ENCODE data around the gene MMP15. TPM values are rescaled to one million over a fixed set of nuclear protein-coding genes. Genes with fewer than 3 reads are reported as not detected.
A peak's percentile ranks its signal among the peaks of the same experiment; 100 is the strongest.
"Not testable (repeated sequence)": the region's sequence is repeated elsewhere in the genome, so short reads cannot be mapped to it uniquely, and the experiment has no call there.

Gene MMP15
- total and polyA plus RNA-seq, 2 of the 13 experiments (the other 11 are each of a cell fraction or from before 2014, with no cell fraction given) = 35.2 to 44.9 TPM

GRCh38 chr16:58077796-58078195, 52.2 kb downstream of the MMP15 start:
- H4K20me1 ChIP-seq (ENCODE audit: insufficient read depth, low read length) = no peaks in the 10 kb centered on the region
- H3K4me2 ChIP-seq (ENCODE audit: low read depth, low read length) = no peak overlapping the region
- no peak for ATAC-seq
- FAIRE-seq = no peak
- TF ChIP-seq ZNF12 (CRISPR knock-in tag; IDR thresholded peaks at IDR 0.05) (peak; percentile 84), ZBTB21 (CRISPR knock-in tag; IDR thresholded peaks at IDR 0.05) (0 out of 2 replicates have a peak, but pooled peaks have one; percentile 24), KMT2B (CRISPR knock-in tag; IDR thresholded peaks at IDR 0.05) (no peak), MTF2 (CRISPR knock-in tag; IDR thresholded peaks at IDR 0.05; ENCODE audit: borderline replicate concordance) (no peak)
- no peak overlapping the region for H3K27ac ChIP-seq (ENCODE audit: extremely low read length, insufficient read depth, low read length)
- no peak overlapping the region for H3K4me3 ChIP-seq (replicated peaks in 1 of 3; ENCODE audit: insufficient read depth in 1 of 3, low read depth in 2 of 3, low read length in 3 of 3)
- peaks cover 5% of the 10 kb centered on the region; the same call in 1 of the 2 replicates for H3K9me3 ChIP-seq (ENCODE audit: low read length)
- ChIA-PET POLR2A (no interaction called here), CTCF (ENCODE audit: low intra/inter-chr PET ratio, low total read pairs) (no interaction called here)
- H3K9ac ChIP-seq (ENCODE audit: insufficient read depth, low read depth, low read length) = no peak overlapping the region
- no TSS peak for BruUV-seq (replicated peaks)
- intact Hi-C loops (cut with micrococcal nuclease; ENCODE audit: unreplicated experiment) = no loop called here
- DNase-seq (ENCODE audit: low spot score) = no peak
- no peaks in the 10 kb centered on the region for H3K79me2 ChIP-seq (ENCODE audit: insufficient read depth, low read length)
- no peaks in the 10 kb centered on the region for H3K27me3 ChIP-seq (ENCODE audit: control insufficient read depth in 1 of 2, insufficient read depth in 2 of 2, low read length in 2 of 2)
- 13% methylated on average over 8 of the region's 8 CpGs for WGBS (ENCODE audit: low lambda C conversion rate)
- in situ Hi-C loops (cut with HindIII; ENCODE audit: extremely low pct_ligation_motif_present, low pct_unique_long_range_greater_than_20kb) = no loop called here
- H3K36me3 ChIP-seq (replicated peaks in 1 of 2; ENCODE audit: control insufficient read depth in 1 of 2, insufficient read depth in 2 of 2, low read length in 2 of 2) = no peaks in the 10 kb centered on the region
- H3K4me1 ChIP-seq (ENCODE audit: insufficient read depth, low read length) = no peaks in the 10 kb centered on the region
- H2AFZ ChIP-seq (ENCODE audit: low read length) = no peak overlapping the region

GRCh38 chr16:58080657-58081056, 55.1 kb downstream of the MMP15 start:
- H3K27ac ChIP-seq (ENCODE audit: extremely low read length, insufficient read depth, low read length); H3K9ac ChIP-seq (ENCODE audit: insufficient read depth, low read depth, low read length); in situ Hi-C loops (cut with HindIII; ENCODE audit: extremely low pct_ligation_motif_present, low pct_unique_long_range_greater_than_20kb); H3K4me2 ChIP-seq (ENCODE audit: low read depth, low read length); H3K79me2 ChIP-seq (ENCODE audit: insufficient read depth, low read length); H3K36me3 ChIP-seq (replicated peaks in 1 of 2; ENCODE audit: control insufficient read depth in 1 of 2, insufficient read depth in 2 of 2, low read length in 2 of 2); ATAC-seq; CTCF ChIA-PET (ENCODE audit: low intra/inter-chr PET ratio, low total read pairs); FAIRE-seq; H3K4me1 ChIP-seq (ENCODE audit: insufficient read depth, low read length); intact Hi-C loops (cut with micrococcal nuclease; ENCODE audit: unreplicated experiment); BruUV-seq (replicated peaks); H2AFZ ChIP-seq (ENCODE audit: low read length); POLR2A ChIA-PET; H3K9me3 ChIP-seq (ENCODE audit: low read length); DNase-seq (ENCODE audit: low spot score); H4K20me1 ChIP-seq (ENCODE audit: insufficient read depth, low read length); H3K27me3 ChIP-seq (ENCODE audit: control insufficient read depth in 1 of 2, insufficient read depth in 2 of 2, low read length in 2 of 2); H3K4me3 ChIP-seq (replicated peaks in 1 of 3; ENCODE audit: insufficient read depth in 1 of 3, low read depth in 2 of 3, low read length in 3 of 3): not testable (repeated sequence)
- 36% methylated on average over 5 of the region's 5 CpGs for WGBS (ENCODE audit: low lambda C conversion rate)

Measured in HepG2 (cell line).